Measurements from ENCODE around the gene BARHL1. TPM values are rescaled to one million over a fixed set of nuclear protein-coding genes. Genes with fewer than 3 reads are reported as not detected.

Gene BARHL1
- total RNA-seq, 1 donor from 2014 or later, result not detected

Other genes with a start within 250 kb of the BARHL1 start
- gene SETX, start 227.6 kb upstream of the BARHL1 start, total RNA-seq, result 50.1 and 62.4 TPM in 2 replicates
- 7.9 and 9.4 TPM in 2 replicates for gene TTF1, start 175.8 kb upstream of the BARHL1 start, total RNA-seq
- gene CFAP77, start 172.4 kb upstream of the BARHL1 start, total RNA-seq, result not detected in 2 replicates
- 12.9 and 16.8 TPM in 2 replicates for gene DDX31, start 87.4 kb downstream of the BARHL1 start, total RNA-seq
- gene GTF3C4, start 87.9 kb downstream of the BARHL1 start, total RNA-seq, result 14.9 and 16.3 TPM in 2 replicates

Measured in glomerular endothelial cell (primary cell).